Mesendoderm (in vitro differentiated cells): Measurements from ENCODE around the gene CGN.

Source experiments
- DNase-seq: peaks from one replicate; pipeline ENCODE4 v3.0.0; 2013
- H2AK5ac ChIP-seq: 2 replicates; pipeline ENCODE4 v1.6.1; 2013; ENCODE audit warnings: low read length, inconsistent platforms
- H2BK120ac ChIP-seq: 2 replicates; pipeline ENCODE4 v1.6.1; 2013; ENCODE audit warnings: low read depth, mild to moderate bottlenecking, low read length, moderate library complexity, mixed read lengths
- H2BK15ac ChIP-seq: replicated peaks from 2 replicates; pipeline ENCODE4 v1.6.1; 2013; ENCODE audit warnings: low read depth, mild to moderate bottlenecking, moderate library complexity
- H2BK5ac ChIP-seq: 2 replicates; pipeline ENCODE4 v1.6.1; 2013; ENCODE audit warnings: low read length, inconsistent platforms
- H3K18ac ChIP-seq: 2 replicates; pipeline ENCODE4 v1.6.1; 2013; ENCODE audit warnings: mild to moderate bottlenecking, low read length, mixed read lengths
- H3K23ac ChIP-seq: one replicate; pipeline ENCODE4 v1.6.1; 2013; ENCODE audit warnings: low read length
- H3K27ac ChIP-seq: 2 replicates; pipeline ENCODE4 v1.5.1; 2013; ENCODE audit warnings: low read depth, mild to moderate bottlenecking, inconsistent platforms, low read length, moderate library complexity
- H3K27me3 ChIP-seq: 2 replicates; pipeline ENCODE4 v1.6.1; 2013; ENCODE audit warnings: low read length, control low read depth, mild to moderate bottlenecking, inconsistent platforms; ENCODE audit not compliant: insufficient read depth, poor library complexity
- H3K36me3 ChIP-seq: 2 replicates; pipeline ENCODE4 v1.6.1; 2013; ENCODE audit warnings: low read length, inconsistent platforms; ENCODE audit not compliant: control insufficient read depth, insufficient read depth
- H3K4ac ChIP-seq: one replicate; pipeline ENCODE4 v1.6.1; 2013; ENCODE audit warnings: low read depth, mild to moderate bottlenecking, low read length, moderate library complexity
- H3K4me1 ChIP-seq: 2 replicates; pipeline ENCODE4 v1.6.1; 2013; ENCODE audit warnings: low read depth, low read length, inconsistent platforms; ENCODE audit not compliant: control insufficient read depth
- H3K4me2 ChIP-seq: 2 replicates; pipeline ENCODE4 v1.6.1; 2013; ENCODE audit warnings: low read length
- H3K4me3 ChIP-seq: 2 replicates; pipeline ENCODE4 v1.5.1; 2013; ENCODE audit warnings: mild to moderate bottlenecking, low read length
- H3K56ac ChIP-seq: one replicate; pipeline ENCODE4 v1.6.1; 2013; ENCODE audit warnings: low read length
- H3K79me1 ChIP-seq: 2 replicates; pipeline ENCODE4 v1.6.1; 2013; ENCODE audit warnings: low read length, inconsistent platforms
- H3K79me2 ChIP-seq: 2 replicates; pipeline ENCODE4 v1.6.1; 2013; ENCODE audit warnings: mild to moderate bottlenecking, low read length; ENCODE audit not compliant: control insufficient read depth, insufficient read depth
- H3K9ac ChIP-seq: 2 replicates; pipeline ENCODE4 v1.6.1; 2013; ENCODE audit warnings: low read length, inconsistent platforms
- H4K5ac ChIP-seq: one replicate; pipeline ENCODE4 v1.6.1; 2013; ENCODE audit warnings: low read length
- H4K8ac ChIP-seq: one replicate; pipeline ENCODE4 v1.6.1; 2013; ENCODE audit warnings: low read depth, mild to moderate bottlenecking, control low read depth, low read length, moderate library complexity
- WGBS: extraction: QIAGEN DNeasy Blood & Tissue Kit; methylation state at CpG from one replicate; pipeline ENCODE4 v1.1.7; 2013; ENCODE audit warnings: low lambda C conversion rate, missing lambda C conversion rate; ENCODE audit not compliant: insufficient coverage; ENCODE audit errors: extremely low coverage; 5-methylcytosine and 5-hydroxymethylcytosine counted together

Gene CGN

DNA sequence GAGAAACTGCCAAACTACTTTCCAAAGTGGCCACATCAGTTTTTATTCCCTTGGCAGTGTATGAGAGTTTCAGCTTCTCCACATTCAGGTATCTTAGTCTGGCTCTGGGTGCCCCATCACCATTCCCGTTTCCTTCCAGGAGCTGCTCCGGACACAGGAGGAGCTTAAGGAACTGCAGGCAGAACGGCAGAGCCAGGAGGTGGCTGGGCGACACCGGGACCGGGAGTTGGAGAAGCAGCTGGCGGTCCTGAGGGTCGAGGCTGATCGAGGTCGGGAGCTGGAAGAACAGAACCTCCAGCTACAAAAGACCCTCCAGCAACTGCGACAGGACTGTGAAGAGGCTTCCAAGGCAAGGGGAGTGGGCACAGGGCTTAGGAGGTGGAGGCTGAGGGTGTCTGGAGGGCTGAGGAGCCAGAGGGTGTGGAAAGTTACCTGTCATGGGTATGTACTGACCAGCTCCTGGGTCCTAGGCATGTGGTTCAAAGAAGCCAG is 18.1 kb downstream of the CGN start:
- H3K4me2 ChIP-seq = no peak overlapping the region
- peaks cover 2% of the 10 kb centered on the region for H3K36me3 ChIP-seq
- no CpG with 5 or more reads among the region's 11 CpGs for WGBS
- H3K27ac ChIP-seq = no peak overlapping the region
- no peak overlapping the region for H3K4me3 ChIP-seq
- no peak overlapping the region for H2BK120ac ChIP-seq
- no peaks in the 10 kb centered on the region for H3K79me1 ChIP-seq
- H3K79me2 ChIP-seq = no peaks in the 10 kb centered on the region
- H3K4ac ChIP-seq = no peak overlapping the region
- H3K18ac ChIP-seq = no peak overlapping the region
- no peak overlapping the region for H4K5ac ChIP-seq
- DNase-seq = no peak
- H3K4me1 ChIP-seq = no peaks in the 10 kb centered on the region
- H4K8ac ChIP-seq = no peak overlapping the region
- H3K9ac ChIP-seq = no peak overlapping the region
- H2BK5ac ChIP-seq = no peak overlapping the region
- H2AK5ac ChIP-seq = no peak overlapping the region
- H2BK15ac ChIP-seq = no peak overlapping the region
- no peaks in the 10 kb centered on the region for H3K27me3 ChIP-seq
- no peak overlapping the region for H3K56ac ChIP-seq
- H3K23ac ChIP-seq = no peak overlapping the region

GRCh38 chr1:151529781-151530180 is 18.6 kb downstream of the CGN start:
- H2BK5ac ChIP-seq = no peak overlapping the region
- H3K79me1 ChIP-seq = no peaks in the 10 kb centered on the region
- H3K4me3 ChIP-seq = no peak overlapping the region
- H3K4me2 ChIP-seq = no peak overlapping the region
- H3K27ac ChIP-seq = no peak overlapping the region
- no CpG with 5 or more reads among the region's 18 CpGs for WGBS
- H3K18ac ChIP-seq = no peak overlapping the region
- no peak overlapping the region for H2BK15ac ChIP-seq
- H2AK5ac ChIP-seq = no peak overlapping the region
- no peaks in the 10 kb centered on the region for H3K79me2 ChIP-seq
- H4K5ac ChIP-seq = no peak overlapping the region
- H3K4me1 ChIP-seq = no peaks in the 10 kb centered on the region
- H4K8ac ChIP-seq = no peak overlapping the region
- H2BK120ac ChIP-seq = no peak overlapping the region
- H3K23ac ChIP-seq = no peak overlapping the region
- peaks cover 2% of the 10 kb centered on the region for H3K36me3 ChIP-seq
- no peak overlapping the region for H3K56ac ChIP-seq
- no peaks in the 10 kb centered on the region for H3K27me3 ChIP-seq
- no peak overlapping the region for H3K4ac ChIP-seq
- H3K9ac ChIP-seq = no peak overlapping the region
- DNase-seq = no peak

DNA sequence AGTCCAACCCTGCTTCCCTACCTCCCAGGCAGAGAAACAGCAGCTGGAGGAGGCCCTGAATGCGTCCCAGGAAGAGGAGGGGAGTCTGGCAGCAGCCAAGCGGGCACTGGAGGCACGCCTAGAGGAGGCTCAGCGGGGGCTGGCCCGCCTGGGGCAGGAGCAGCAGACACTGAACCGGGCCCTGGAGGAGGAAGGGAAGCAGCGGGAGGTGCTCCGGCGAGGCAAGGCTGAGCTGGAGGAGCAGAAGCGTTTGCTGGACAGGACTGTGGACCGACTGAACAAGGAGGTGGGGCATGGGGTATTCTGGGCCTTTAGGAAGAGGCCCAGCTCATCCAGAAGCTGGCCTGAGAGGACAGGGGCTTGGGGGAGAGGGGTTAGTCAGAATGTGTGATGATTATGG is 19.3 kb downstream of the CGN start:
- no CpG with 5 or more reads among the region's 11 CpGs for WGBS
- H3K79me2 ChIP-seq = no peaks in the 10 kb centered on the region

GRCh38 chr1:151533870-151534269 is 22.7 kb downstream of the CGN start:
- Histone ChIP-seq H4K5ac (no peak overlapping the region), H3K79me1 (no peaks in the 10 kb centered on the region), H3K4me2 (no peak overlapping the region), H3K27ac (no peak overlapping the region), H3K27me3 (no peaks in the 10 kb centered on the region), H2AK5ac (no peak overlapping the region), H3K56ac (no peak overlapping the region), H3K9ac (no peak overlapping the region), H2BK120ac (no peak overlapping the region), H2BK5ac (no peak overlapping the region), H3K23ac (no peak overlapping the region), H3K4me3 (no peak overlapping the region), H2BK15ac (no peak overlapping the region), H3K79me2 (no peaks in the 10 kb centered on the region), H3K36me3 (no peaks in the 10 kb centered on the region), H3K18ac (no peak overlapping the region), H3K4ac (no peak overlapping the region), H3K4me1 (no peaks in the 10 kb centered on the region), H4K8ac (no peak overlapping the region)
- no CpG with 5 or more reads among the region's 10 CpGs for WGBS
- no peak for DNase-seq

More for the DNA sequence above, 19.3 kb downstream of the CGN start:
- H3K4me1 ChIP-seq = no peaks in the 10 kb centered on the region
- no peak overlapping the region for H3K4me2 ChIP-seq
- DNase-seq = no peak
- no peaks in the 10 kb centered on the region for H3K27me3 ChIP-seq
- H4K5ac ChIP-seq = no peak overlapping the region
- H3K56ac ChIP-seq = no peak overlapping the region
- no peak overlapping the region for H3K4ac ChIP-seq
- H2AK5ac ChIP-seq = no peak overlapping the region
- H3K9ac ChIP-seq = no peak overlapping the region
- H3K23ac ChIP-seq = no peak overlapping the region
- no peaks in the 10 kb centered on the region for H3K79me1 ChIP-seq
- H2BK15ac ChIP-seq = no peak overlapping the region
- no peak overlapping the region for H2BK5ac ChIP-seq
- no peak overlapping the region for H3K4me3 ChIP-seq
- no peak overlapping the region for H3K27ac ChIP-seq
- no peak overlapping the region for H2BK120ac ChIP-seq
- no peak overlapping the region for H3K18ac ChIP-seq
- no peak overlapping the region for H4K8ac ChIP-seq
- H3K36me3 ChIP-seq = peaks cover 2% of the 10 kb centered on the region

GRCh38 chr1:151534662-151535278 is 23.6 kb downstream of the CGN start:
- no peak overlapping the region for H3K4me3 ChIP-seq
- no peak overlapping the region for H3K4me2 ChIP-seq
- no peak overlapping the region for H2BK5ac ChIP-seq
- H3K27me3 ChIP-seq = no peaks in the 10 kb centered on the region
- H2AK5ac ChIP-seq = no peak overlapping the region
- H3K79me1 ChIP-seq = no peaks in the 10 kb centered on the region
- no CpG with 5 or more reads among the region's 12 CpGs for WGBS
- no peak overlapping the region for H2BK120ac ChIP-seq
- H3K27ac ChIP-seq = no peak overlapping the region
- no peak overlapping the region for H3K9ac ChIP-seq
- peak; percentile 78 for DNase-seq
- H3K79me2 ChIP-seq = no peaks in the 10 kb centered on the region
- H3K56ac ChIP-seq = no peak overlapping the region
- no peak overlapping the region for H3K18ac ChIP-seq
- H3K36me3 ChIP-seq = no peaks in the 10 kb centered on the region
- H3K23ac ChIP-seq = no peak overlapping the region
- H4K8ac ChIP-seq = no peak overlapping the region
- H4K5ac ChIP-seq = no peak overlapping the region
- no peak overlapping the region for H2BK15ac ChIP-seq
- no peak overlapping the region for H3K4ac ChIP-seq
- H3K4me1 ChIP-seq = peaks cover 2% of the 10 kb centered on the region
